Ishikawa (cell line): ENCODE data around the gene CADM1.

Experiments used
- CEBPB ChIP-seq: IDR thresholded peaks from 2 replicates; pipeline ENCODE4 v1.6.1; 2012
- CREB1 ChIP-seq: IDR thresholded peaks from 2 replicates; pipeline ENCODE4 v1.6.1; 2012; ENCODE audit warnings: low read depth
- EP300 ChIP-seq: IDR thresholded peaks from 2 replicates; pipeline ENCODE4 v1.6.1; 2012; ENCODE audit warnings: borderline replicate concordance
- RAD21 ChIP-seq: IDR thresholded peaks from 2 replicates; pipeline ENCODE4 v1.6.1; 2012; ENCODE audit warnings: low read depth
- USF1 ChIP-seq: IDR thresholded peaks from 2 replicates; pipeline ENCODE4 v1.6.1; 2012

- TF ChIP-seq CREB1 (no peak), CEBPB (no peak), RAD21 (no peak), USF1 (no peak), EP300 (no peak)
Measured at GRCh38 chr11:115126515-115127208, 377.6 kb downstream of the CADM1 start.
